GM12878 (cell line): ENCODE data around the gene PTS. TPM values are rescaled to one million over a fixed set of nuclear protein-coding genes. Genes with fewer than 3 reads are reported as not detected.

Experiments used
- ATAC-seq: fragments of 200-7000 bp; cut with Tn5 transposase; 3 replicates; pipeline ENCODE4 v1.9.1; 2020; ENCODE audit warnings: mild to moderate bottlenecking, moderate library complexity
- BruUV-seq: library from RNA; stranded (reverse); fragments of 400-500 nt; replicated peaks from 2 replicates; lab custom pipeline; 2021; lab: Mats Ljungman, UMichigan
- CTCF ChIA-PET: fragments of 300-600 bp; sonication (Branson Sonifier 250); formaldehyde crosslinking; extraction: SDS; loops from one replicate; lab custom pipeline; 2021; ENCODE audit warnings: inconsistent platforms; lab: Yijun Ruan, JAX
- POLR2A ChIA-PET: fragments of 350-600 bp; formaldehyde crosslinking; extraction: SDS; loops from one replicate; lab custom pipeline; 2021; ENCODE audit warnings: inconsistent platforms; lab: Charles Lee
- RAD21 ChIA-PET: fragments of 300-600 bp; sonication (Branson Sonifier 250); formaldehyde crosslinking; loops from one replicate; lab custom pipeline; 2023; ENCODE audit warnings: antibody characterized with exemption; ENCODE audit not compliant: unreplicated experiment; lab: Charles Lee
- SMC1A ChIA-PET: fragments of 300-600 bp; sonication (Branson Sonifier 250); formaldehyde crosslinking; loops from one replicate; lab custom pipeline; 2023; ENCODE audit not compliant: unreplicated experiment, uncharacterized antibody; lab: Charles Lee
- DNase-seq: peaks from one replicate; pipeline ENCODE4 v3.0.0-alpha.2; 2011; ENCODE audit warnings: low read depth, low spot score
- FAIRE-seq: peaks from 3 replicates; lab custom pipeline; 2011; peaks lifted over from hg19 to GRCh38; lab: Jason Lieb, UNC
- H2AFZ ChIP-seq: 2 replicates; pipeline ENCODE4 v1.6.0; 2011; ENCODE audit warnings: low read depth, low read length, control low read depth; ENCODE audit not compliant: control insufficient read depth
- H3K27ac ChIP-seq: 2 replicates; pipeline ENCODE4 v1.5.1; 2011; ENCODE audit warnings: control low read depth; ENCODE audit not compliant: control insufficient read depth, insufficient read depth
- H3K27me3 ChIP-seq, 2 experiments: replicated peaks in 1 of 2; 2 replicates each; pipeline versions ENCODE4 v1.6.0 to v1.6.1; 2011; ENCODE audit warnings: low read length in 1 of 2; ENCODE audit not compliant: control insufficient read depth in 2 of 2, insufficient read depth in 2 of 2
- H3K36me3 ChIP-seq, 2 experiments: 2 replicates each; pipeline ENCODE4 v1.5.1; 2011; ENCODE audit warnings: low read length in 1 of 2; ENCODE audit not compliant: control insufficient read depth in 2 of 2, insufficient read depth in 2 of 2
- H3K4me1 ChIP-seq: 2 replicates; pipeline ENCODE4 v1.6.1; 2011; ENCODE audit warnings: mild to moderate bottlenecking, low read length, moderate library complexity, mixed read lengths; ENCODE audit not compliant: control insufficient read depth, insufficient read depth
- H3K4me2 ChIP-seq: 2 replicates; pipeline ENCODE4 v1.6.0; 2011; ENCODE audit warnings: control low read depth; ENCODE audit not compliant: control insufficient read depth, insufficient read depth
- H3K4me3 ChIP-seq: fragments of 200-600 bp; sonication (generic); 2 replicates; pipeline ENCODE4 v1.5.1; 2016
- H3K79me2 ChIP-seq: 2 replicates; pipeline ENCODE4 v1.6.0; 2011; ENCODE audit warnings: low read length; ENCODE audit not compliant: control insufficient read depth, insufficient read depth
- H3K9ac ChIP-seq: 2 replicates; pipeline ENCODE4 v1.8.0; 2011; ENCODE audit warnings: low read length, control low read depth, mixed read lengths; ENCODE audit not compliant: control insufficient read depth, insufficient read depth
- H3K9me3 ChIP-seq: replicated peaks from 3 replicates; pipeline ENCODE4 v1.5.1; 2011; ENCODE audit warnings: mild to moderate bottlenecking, low read length; ENCODE audit not compliant: control insufficient read depth, insufficient read depth
- H4K20me1 ChIP-seq: 2 replicates; pipeline ENCODE4 v1.6.0; 2011; ENCODE audit not compliant: control insufficient read depth, insufficient read depth
- CHD1 ChIP-seq: IDR thresholded peaks from 2 replicates; pipeline ENCODE4 v1.6.1; 2012; ENCODE audit warnings: low read depth, low read length, improper control_type of control experiment
- HDAC2 ChIP-seq: fragments of 200-600 bp; sonication (generic); IDR thresholded peaks from 2 replicates; pipeline ENCODE4 v1.6.1; 2017
- MTA2 ChIP-seq: fragments of 450-650 bp; IDR thresholded peaks from 2 replicates; pipeline ENCODE4 v1.6.1; 2016; ENCODE audit warnings: low read depth, mild to moderate bottlenecking, moderate library complexity
- NR2F1 ChIP-seq: fragments of 450-650 bp; conservative IDR thresholded peaks from 2 replicates; pipeline ENCODE4 v1.6.1; 2017; ENCODE audit warnings: mild to moderate bottlenecking
- RAD21 ChIP-seq: IDR thresholded peaks from 2 replicates; pipeline ENCODE4 v1.6.1; 2011; ENCODE audit warnings: mild to moderate bottlenecking, low read depth, low read length, moderate library complexity; ENCODE audit not compliant: insufficient read depth
- RAD51 ChIP-seq: fragments of 450-650 bp; IDR thresholded peaks from 2 replicates; pipeline ENCODE4 v1.6.1; 2016; ENCODE audit warnings: moderate library complexity, mild to moderate bottlenecking, inconsistent platforms
- RUNX3 ChIP-seq: IDR thresholded peaks from 2 replicates; pipeline ENCODE4 v1.6.1; 2012; ENCODE audit warnings: low read length, inconsistent platforms
- SMARCA5 ChIP-seq: fragments of 450-650 bp; IDR thresholded peaks from 2 replicates; pipeline ENCODE4 v1.6.1; 2017; ENCODE audit warnings: mild to moderate bottlenecking
- SP1 ChIP-seq: IDR thresholded peaks from one replicate; pipeline ENCODE4 v1.6.1; 2011; ENCODE audit warnings: low read depth, low read length
- ZBED1 ChIP-seq: IDR thresholded peaks from 2 replicates; pipeline ENCODE4 v1.6.1; 2016; ENCODE audit warnings: borderline replicate concordance
- ZNF207 ChIP-seq: fragments of 450-650 bp; IDR thresholded peaks from 2 replicates; pipeline ENCODE4 v1.6.1; 2014; ENCODE audit warnings: antibody characterized with exemption, mild to moderate bottlenecking, borderline replicate concordance
- WGBS: methylation state at CpG from one replicate; pipeline ENCODE4 v1.1.6; 2016; ENCODE audit warnings: low lambda C conversion rate; ENCODE audit not compliant: insufficient replicate concordance, insufficient coverage; ENCODE audit errors: missing lambda C conversion rate; 5-methylcytosine and 5-hydroxymethylcytosine counted together
- in situ Hi-C: fragments of 300-500 bp; cut with MboI; formaldehyde crosslinking; loops from 9 replicates; pipeline ENCODE4 v1.14.3; 2018; ENCODE audit warnings: mixed read lengths
- intact Hi-C: fragments of 100-400 bp; cut with micrococcal nuclease; formaldehyde crosslinking; loops from one replicate; pipeline ENCODE4 v1.14.2; 2022; ENCODE audit not compliant: unreplicated experiment
- polyA plus RNA-seq, 11 experiments: library from polyadenylated mRNA; depleted of rRNA in 4 of 11; unstranded in 6 of 11; stranded (reverse) in 5 of 11; fragments of >200 nt; fragmentation: Nextera tagmentation in 4 of 11; fragmentation: Illumina TruSeq in 1 of 11; extraction: Ambion mirVana in 4 of 11; extraction: Trizol in 1 of 11; gene quantifications; 1 replicate in 1 of 11; 2 replicates in 10 of 11; pipeline versions ENCODE4 v1.2.1 to v1.2.3, GENCODE V29; 2011 to 2016; ENCODE audit warnings: inconsistent platforms in 2 of 11, missing spikeins in 2 of 11, low read depth in 1 of 11
- total RNA-seq, 4 experiments: library from RNA; depleted of rRNA in 3 of 4; stranded (reverse); fragments of >200 nt in 3 of 4; fragmentation: Illumina TruSeq in 1 of 4; extraction: Trizol in 1 of 4; gene quantifications; 2 replicates each; pipeline versions ENCODE4 v1.2.1 to v1.2.3, GENCODE V29; 2013 to 2021
- TF ChIP-seq, protein P1 (sequence below): IDR thresholded peaks from 2 replicates; pipeline ENCODE4 v1.6.1; 2011; ENCODE audit warnings: low read depth, low read length, improper control_type of control experiment, borderline replicate concordance
- TF ChIP-seq, protein P2 (sequence below): fragments of 450-650 bp; IDR thresholded peaks from 2 replicates; pipeline ENCODE4 v1.6.1; 2017; ENCODE audit warnings: low read depth, mild to moderate bottlenecking, moderate library complexity
- TF ChIP-seq, protein P3 (sequence below): fragments of 450-650 bp; IDR thresholded peaks from 2 replicates; pipeline ENCODE4 v1.6.1; 2016; ENCODE audit warnings: mild to moderate bottlenecking
- TF ChIP-seq, protein P4 (sequence below), 3 experiments: IDR thresholded peaks in 2 of 3; conservative IDR thresholded peaks in 1 of 3; 2 replicates each; pipeline ENCODE4 v1.5.1; 2011; ENCODE audit warnings: low read depth in 3 of 3, low read length in 3 of 3, mild to moderate bottlenecking in 3 of 3, control low read depth in 2 of 3, moderate library complexity in 2 of 3, inconsistent platforms in 1 of 3, mixed read lengths in 1 of 3; ENCODE audit not compliant: control insufficient read depth in 2 of 3, insufficient read depth in 1 of 3; ENCODE audit errors: extremely low read depth in 1 of 3
- TF ChIP-seq, protein P5 (sequence below): fragments of 450-650 bp; formaldehyde crosslinking; IDR thresholded peaks from 2 replicates; pipeline ENCODE4 v1.5.0; 2022; ENCODE audit warnings: mild to moderate bottlenecking, missing genetic modification characterization

PTS gene
- total and polyA plus RNA-seq, 10 of the 15 experiments (the other 5 are each of a cell fraction or from before 2014, with no cell fraction given): 11.7 to 47.6 (median 15.5) TPM

DNA sequence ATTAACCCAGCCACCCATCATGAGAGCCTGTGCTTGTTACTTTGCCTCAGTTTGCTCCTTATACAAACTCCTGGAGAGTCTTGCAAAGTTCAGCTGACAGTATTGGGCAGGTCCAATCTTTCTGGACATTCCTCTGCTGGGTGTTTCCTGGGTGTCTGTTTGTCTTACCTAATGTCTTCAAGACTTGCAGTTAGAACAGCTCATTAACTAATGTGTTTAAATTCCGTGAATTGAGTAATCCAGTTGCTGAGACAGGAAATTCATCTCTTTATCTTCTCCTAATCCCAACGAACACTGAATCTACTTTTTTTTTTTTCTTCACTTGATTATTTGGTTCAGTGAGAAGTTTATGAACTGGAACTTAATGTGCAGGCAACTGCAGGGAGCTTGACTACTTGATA, 30.3 kb upstream of the PTS start:
- DNase-seq (no peak), ATAC-seq (no peak), FAIRE-seq (no peak)
- H3K36me3 ChIP-seq: no peaks in the 10 kb centered on the region
- H3K4me3 ChIP-seq: no peak overlapping the region
- SMC1A ChIA-PET: interaction anchor here (0.7 kb wide), 1 partner anchor 14 kb away, joined by 3 read pairs; no protein-coding TSS in a partner anchor
- POLR2A ChIA-PET: interaction anchor here (0.7 kb wide), 1 partner anchor 78 kb away, joined by 3 read pairs; no protein-coding TSS in a partner anchor
- no peak overlapping the region for H3K9ac ChIP-seq
- in situ Hi-C loops (no loop called here), intact Hi-C loops (no loop called here)
- CTCF ChIA-PET: interaction anchor here (0.9 kb wide), 1 partner anchor 11 kb away, joined by 3 read pairs; no protein-coding TSS in a partner anchor
- H3K27ac ChIP-seq: no peak overlapping the region
- H3K79me2 ChIP-seq: no peaks in the 10 kb centered on the region
- H3K27me3 ChIP-seq: no peaks in the 10 kb centered on the region
- H3K4me1 ChIP-seq: no peaks in the 10 kb centered on the region
- RAD21 ChIA-PET: no interaction called here
- H3K9me3 ChIP-seq: no peaks in the 10 kb centered on the region
- TF ChIP-seq NR2F1 (no peak), CHD1 (no peak), RUNX3 (no peak), ZNF207 (no peak), ZBED1 (no peak), MTA2 (no peak), HDAC2 (no peak), RAD51 (no peak), RAD21 (no peak), SMARCA5 (no peak), SP1 (no peak)
- TF ChIP-seq, protein P1, sequence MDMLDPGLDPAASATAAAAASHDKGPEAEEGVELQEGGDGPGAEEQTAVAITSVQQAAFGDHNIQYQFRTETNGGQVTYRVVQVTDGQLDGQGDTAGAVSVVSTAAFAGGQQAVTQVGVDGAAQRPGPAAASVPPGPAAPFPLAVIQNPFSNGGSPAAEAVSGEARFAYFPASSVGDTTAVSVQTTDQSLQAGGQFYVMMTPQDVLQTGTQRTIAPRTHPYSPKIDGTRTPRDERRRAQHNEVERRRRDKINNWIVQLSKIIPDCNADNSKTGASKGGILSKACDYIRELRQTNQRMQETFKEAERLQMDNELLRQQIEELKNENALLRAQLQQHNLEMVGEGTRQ: no peak
- TF ChIP-seq, protein P2, sequence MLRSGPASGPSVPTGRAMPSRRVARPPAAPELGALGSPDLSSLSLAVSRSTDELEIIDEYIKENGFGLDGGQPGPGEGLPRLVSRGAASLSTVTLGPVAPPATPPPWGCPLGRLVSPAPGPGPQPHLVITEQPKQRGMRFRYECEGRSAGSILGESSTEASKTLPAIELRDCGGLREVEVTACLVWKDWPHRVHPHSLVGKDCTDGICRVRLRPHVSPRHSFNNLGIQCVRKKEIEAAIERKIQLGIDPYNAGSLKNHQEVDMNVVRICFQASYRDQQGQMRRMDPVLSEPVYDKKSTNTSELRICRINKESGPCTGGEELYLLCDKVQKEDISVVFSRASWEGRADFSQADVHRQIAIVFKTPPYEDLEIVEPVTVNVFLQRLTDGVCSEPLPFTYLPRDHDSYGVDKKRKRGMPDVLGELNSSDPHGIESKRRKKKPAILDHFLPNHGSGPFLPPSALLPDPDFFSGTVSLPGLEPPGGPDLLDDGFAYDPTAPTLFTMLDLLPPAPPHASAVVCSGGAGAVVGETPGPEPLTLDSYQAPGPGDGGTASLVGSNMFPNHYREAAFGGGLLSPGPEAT: no peak
- TF ChIP-seq, protein P3, sequence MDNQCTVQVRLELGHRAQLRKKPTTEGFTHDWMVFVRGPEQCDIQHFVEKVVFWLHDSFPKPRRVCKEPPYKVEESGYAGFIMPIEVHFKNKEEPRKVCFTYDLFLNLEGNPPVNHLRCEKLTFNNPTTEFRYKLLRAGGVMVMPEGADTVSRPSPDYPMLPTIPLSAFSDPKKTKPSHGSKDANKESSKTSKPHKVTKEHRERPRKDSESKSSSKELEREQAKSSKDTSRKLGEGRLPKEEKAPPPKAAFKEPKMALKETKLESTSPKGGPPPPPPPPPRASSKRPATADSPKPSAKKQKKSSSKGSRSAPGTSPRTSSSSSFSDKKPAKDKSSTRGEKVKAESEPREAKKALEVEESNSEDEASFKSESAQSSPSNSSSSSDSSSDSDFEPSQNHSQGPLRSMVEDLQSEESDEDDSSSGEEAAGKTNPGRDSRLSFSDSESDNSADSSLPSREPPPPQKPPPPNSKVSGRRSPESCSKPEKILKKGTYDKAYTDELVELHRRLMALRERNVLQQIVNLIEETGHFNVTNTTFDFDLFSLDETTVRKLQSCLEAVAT: no peak
- TF ChIP-seq, protein P4, sequence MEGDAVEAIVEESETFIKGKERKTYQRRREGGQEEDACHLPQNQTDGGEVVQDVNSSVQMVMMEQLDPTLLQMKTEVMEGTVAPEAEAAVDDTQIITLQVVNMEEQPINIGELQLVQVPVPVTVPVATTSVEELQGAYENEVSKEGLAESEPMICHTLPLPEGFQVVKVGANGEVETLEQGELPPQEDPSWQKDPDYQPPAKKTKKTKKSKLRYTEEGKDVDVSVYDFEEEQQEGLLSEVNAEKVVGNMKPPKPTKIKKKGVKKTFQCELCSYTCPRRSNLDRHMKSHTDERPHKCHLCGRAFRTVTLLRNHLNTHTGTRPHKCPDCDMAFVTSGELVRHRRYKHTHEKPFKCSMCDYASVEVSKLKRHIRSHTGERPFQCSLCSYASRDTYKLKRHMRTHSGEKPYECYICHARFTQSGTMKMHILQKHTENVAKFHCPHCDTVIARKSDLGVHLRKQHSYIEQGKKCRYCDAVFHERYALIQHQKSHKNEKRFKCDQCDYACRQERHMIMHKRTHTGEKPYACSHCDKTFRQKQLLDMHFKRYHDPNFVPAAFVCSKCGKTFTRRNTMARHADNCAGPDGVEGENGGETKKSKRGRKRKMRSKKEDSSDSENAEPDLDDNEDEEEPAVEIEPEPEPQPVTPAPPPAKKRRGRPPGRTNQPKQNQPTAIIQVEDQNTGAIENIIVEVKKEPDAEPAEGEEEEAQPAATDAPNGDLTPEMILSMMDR (IDR thresholded peaks at IDR 0.05 in 2 of 3, conservative IDR thresholded peaks at IDR 0.05 in 1 of 3; ENCODE audit: control insufficient read depth in 2 of 3, extremely low read depth in 1 of 3, insufficient read depth in 1 of 3, low read depth in 3 of 3, low read length in 3 of 3): no peak
- TF ChIP-seq, protein P5, sequence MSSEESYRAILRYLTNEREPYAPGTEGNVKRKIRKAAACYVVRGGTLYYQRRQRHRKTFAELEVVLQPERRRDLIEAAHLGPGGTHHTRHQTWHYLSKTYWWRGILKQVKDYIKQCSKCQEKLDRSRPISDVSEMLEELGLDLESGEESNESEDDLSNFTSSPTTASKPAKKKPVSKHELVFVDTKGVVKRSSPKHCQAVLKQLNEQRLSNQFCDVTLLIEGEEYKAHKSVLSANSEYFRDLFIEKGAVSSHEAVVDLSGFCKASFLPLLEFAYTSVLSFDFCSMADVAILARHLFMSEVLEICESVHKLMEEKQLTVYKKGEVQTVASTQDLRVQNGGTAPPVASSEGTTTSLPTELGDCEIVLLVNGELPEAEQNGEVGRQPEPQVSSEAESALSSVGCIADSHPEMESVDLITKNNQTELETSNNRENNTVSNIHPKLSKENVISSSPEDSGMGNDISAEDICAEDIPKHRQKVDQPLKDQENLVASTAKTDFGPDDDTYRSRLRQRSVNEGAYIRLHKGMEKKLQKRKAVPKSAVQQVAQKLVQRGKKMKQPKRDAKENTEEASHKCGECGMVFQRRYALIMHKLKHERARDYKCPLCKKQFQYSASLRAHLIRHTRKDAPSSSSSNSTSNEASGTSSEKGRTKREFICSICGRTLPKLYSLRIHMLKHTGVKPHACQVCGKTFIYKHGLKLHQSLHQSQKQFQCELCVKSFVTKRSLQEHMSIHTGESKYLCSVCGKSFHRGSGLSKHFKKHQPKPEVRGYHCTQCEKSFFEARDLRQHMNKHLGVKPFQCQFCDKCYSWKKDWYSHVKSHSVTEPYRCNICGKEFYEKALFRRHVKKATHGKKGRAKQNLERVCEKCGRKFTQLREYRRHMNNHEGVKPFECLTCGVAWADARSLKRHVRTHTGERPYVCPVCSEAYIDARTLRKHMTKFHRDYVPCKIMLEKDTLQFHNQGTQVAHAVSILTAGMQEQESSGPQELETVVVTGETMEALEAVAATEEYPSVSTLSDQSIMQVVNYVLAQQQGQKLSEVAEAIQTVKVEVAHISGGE (CRISPR knock-in tag): no peak
- no peak overlapping the region for H2AFZ ChIP-seq
- no peak overlapping the region for H3K4me2 ChIP-seq
- H4K20me1 ChIP-seq: no peaks in the 10 kb centered on the region
- 0% methylated on average over 2 of the region's 2 CpGs for WGBS
- BruUV-seq: no TSS peak
